MM.1S (cell line): ENCODE data around the gene IL1RAPL2.

Experiments used
- CTCF ChIP-seq: fragments of 300-600 bp; sonication (generic); IDR thresholded peaks from 2 replicates; pipeline ENCODE4 v1.5.1; 2016; ENCODE audit warnings: antibody characterized with exemption, low read length, mixed read lengths
- EZH2phosphoT487 ChIP-seq: fragments of 300-600 bp; sonication (generic); IDR thresholded peaks from 2 replicates; pipeline ENCODE4 v1.6.1; 2018; ENCODE audit warnings: antibody characterized with exemption, low read length

GRCh38 chrX:105653891-105654290, 1087.9 kb downstream of the IL1RAPL2 start:
- TF ChIP-seq CTCF (no peak), EZH2phosphoT487 (no peak)
